Small intestine (tissue), 7 donors: ENCODE results near the gene INSM1. TPM values are rescaled to one million over a fixed set of nuclear protein-coding genes. Genes with fewer than 3 reads are reported as not detected.

ENCODE experiments used
- DNase-seq, 2 donors: peaks; one replicate each; pipeline versions ENCODE4 v3.0.0 to v3.0.0-alpha.2; 2013
- FAIRE-seq: peaks from 2 replicates; lab custom pipeline; 2012; peaks lifted over from hg19 to GRCh38; lab: Jason Lieb, UNC
- H3K27ac ChIP-seq, 3 donors: one replicate each; pipeline ENCODE4 v1.5.1; 2013; ENCODE audit warnings: low read length in 2 of 3, mild to moderate bottlenecking in 2 of 3, control low read depth in 1 of 3, inconsistent platforms in 1 of 3, low read depth in 1 of 3, moderate library complexity in 1 of 3
- H3K27me3 ChIP-seq, 3 donors: one replicate each; pipeline ENCODE4 v1.6.1; 2013; ENCODE audit warnings: low read length in 3 of 3, inconsistent platforms in 1 of 3; ENCODE audit not compliant: control insufficient read depth in 3 of 3, insufficient read depth in 3 of 3
- H3K36me3 ChIP-seq, 3 donors: one replicate each; pipeline ENCODE4 v1.6.1; 2013; ENCODE audit warnings: low read length in 3 of 3, inconsistent platforms in 1 of 3, low read depth in 1 of 3, mild to moderate bottlenecking in 1 of 3, moderate library complexity in 1 of 3; ENCODE audit not compliant: control insufficient read depth in 3 of 3, insufficient read depth in 2 of 3
- H3K4me1 ChIP-seq, 3 donors: one replicate each; pipeline ENCODE4 v1.6.1; 2013; ENCODE audit warnings: low read length in 2 of 3, inconsistent platforms in 1 of 3, low read depth in 1 of 3, mild to moderate bottlenecking in 1 of 3, moderate library complexity in 1 of 3; ENCODE audit not compliant: control insufficient read depth in 3 of 3, insufficient read depth in 2 of 3
- H3K4me3 ChIP-seq, 3 donors: one replicate each; pipeline ENCODE4 v1.5.1; 2013; ENCODE audit warnings: low read length in 3 of 3, control low read depth in 1 of 3, inconsistent platforms in 1 of 3, low read depth in 1 of 3, mild to moderate bottlenecking in 1 of 3, moderate library complexity in 1 of 3
- H3K9me3 ChIP-seq, 2 donors: one replicate each; pipeline ENCODE4 v1.6.1; 2013; ENCODE audit warnings: low read depth in 1 of 2, low read length in 1 of 2; ENCODE audit not compliant: control insufficient read depth in 2 of 2, insufficient read depth in 1 of 2
- WGBS, 3 donors: extraction: QIAGEN DNeasy Blood & Tissue Kit; methylation state at CpG; one replicate each; pipeline ENCODE4 v1.1.7; 2013; 5-methylcytosine and 5-hydroxymethylcytosine counted together
- polyA plus RNA-seq, 4 donors: library from polyadenylated mRNA; stranded (reverse) in 3 of 4; unstranded in 1 of 4; fragments of 200-250 nt in 3 of 4; fragments of 120-200 nt in 1 of 4; gene quantifications; one replicate each; pipeline versions ENCODE4 v1.2.1 to v1.2.3, GENCODE V29; 2013
- donor health status: healthy with polysubstance abuse.
- donor health status: control.
- donor health status: control.
- donor health status: Bipolar disorder and iron deficiency.
- donor health status: healthy.

The INSM1 gene
- polyA plus RNA-seq, 4 donors: 1.3 to 8.6 (median 2.5) TPM

GRCh38 chr20:20411402-20411801, 43.5 kb downstream of the INSM1 start:
- Histone ChIP-seq H3K9me3 (no peaks in the 10 kb centered on the region), H3K4me1 (no peaks in the 10 kb centered on the region), H3K27ac (no peak overlapping the region), H3K27me3 (no peaks in the 10 kb centered on the region), H3K4me3 (no peak overlapping the region), H3K36me3 (peaks cover 0 to 10% (median 3%) of the 10 kb centered on the region in 3 donors)
- FAIRE-seq (no peak), DNase-seq (no peak)
- 83 to 86% (median 83%) methylated on average over 12 of the region's 12 CpGs for WGBS, 3 donors

- Histone ChIP-seq H3K36me3 (peaks cover 0 to 10% (median 3%) of the 10 kb centered on the region in 3 donors), H3K4me1 (no peaks in the 10 kb centered on the region), H3K27ac (no peak overlapping the region), H3K4me3 (no peak overlapping the region), H3K9me3 (no peaks in the 10 kb centered on the region), H3K27me3 (no peaks in the 10 kb centered on the region)
- FAIRE-seq (no peak), DNase-seq (no peak)
- 93 to 95% (median 94%) methylated on average over 17 of the region's 17 CpGs for WGBS, 3 donors
Observed at GRCh38 chr20:20411836-20412235, 43.9 kb downstream of the INSM1 start.

GRCh38 chr20:20412750-20413149, 44.8 kb downstream of the INSM1 start:
- Histone ChIP-seq H3K9me3 (no peaks in the 10 kb centered on the region), H3K4me1 (no peaks in the 10 kb centered on the region), H3K4me3 (no peak overlapping the region), H3K36me3 (peaks cover 0 to 15% (median 3%) of the 10 kb centered on the region in 3 donors), H3K27ac (no peak overlapping the region), H3K27me3 (no peaks in the 10 kb centered on the region)
- no peak for DNase-seq
- 71 to 82% (median 73%) methylated on average over 9 of the region's 9 CpGs for WGBS, 3 donors
- FAIRE-seq: no peak

- DNase-seq: no peak
- H3K9me3 ChIP-seq: no peaks in the 10 kb centered on the region
- FAIRE-seq: no peak
- H3K36me3 ChIP-seq: peaks cover 0 to 17% (median 3%) of the 10 kb centered on the region in 3 donors
- no peak overlapping the region for H3K4me3 ChIP-seq
- no peak overlapping the region for H3K27ac ChIP-seq
- WGBS, 3 donors: 92 to 98% (median 94%) methylated on average over 21 of the region's 21 CpGs
- H3K27me3 ChIP-seq: no peaks in the 10 kb centered on the region
- H3K4me1 ChIP-seq: no peaks in the 10 kb centered on the region
Observed at GRCh38 chr20:20413810-20414281, 45.9 kb downstream of the INSM1 start.

- DNase-seq (no peak), FAIRE-seq (no peak)
- Histone ChIP-seq H3K36me3 (peaks cover 0 to 12% (median 3%) of the 10 kb centered on the region in 3 donors), H3K9me3 (no peaks in the 10 kb centered on the region), H3K4me3 (no peak overlapping the region), H3K27ac (no peak overlapping the region), H3K27me3 (no peaks in the 10 kb centered on the region), H3K4me1 (no peaks in the 10 kb centered on the region)
- 64 to 74% (median 70%) methylated on average over 5 of the region's 5 CpGs for WGBS, 3 donors
Observed at GRCh38 chr20:20414640-20415220, 46.8 kb downstream of the INSM1 start.

- DNase-seq: no peak
- H3K4me1 ChIP-seq: no peaks in the 10 kb centered on the region
- FAIRE-seq: no peak
- H3K9me3 ChIP-seq: no peaks in the 10 kb centered on the region
- no peaks in the 10 kb centered on the region for H3K27me3 ChIP-seq
- H3K36me3 ChIP-seq: peaks cover 0 to 12% (median 3%) of the 10 kb centered on the region in 3 donors
- no peak overlapping the region for H3K4me3 ChIP-seq
- 85 to 94% (median 87%) methylated on average over 1 of the region's 1 CpG for WGBS, 3 donors
- H3K27ac ChIP-seq: no peak overlapping the region
Observed at GRCh38 chr20:20415321-20415720, 47.4 kb downstream of the INSM1 start.

GRCh38 chr20:20417876-20418676, 50.2 kb downstream of the INSM1 start:
- 82 to 94% (median 92%) methylated on average over 8 of the region's 8 CpGs for WGBS, 3 donors
- FAIRE-seq (no peak), DNase-seq (no peak)
- Histone ChIP-seq H3K4me3 (no peak overlapping the region), H3K9me3 (no peaks in the 10 kb centered on the region), H3K27ac (no peak overlapping the region), H3K27me3 (no peaks in the 10 kb centered on the region), H3K4me1 (no peaks in the 10 kb centered on the region), H3K36me3 (peaks cover 0 to 22% (median 0%) of the 10 kb centered on the region in 3 donors)
